Astrocyte (in vitro differentiated cells and primary cell): ENCODE data around the gene NAV2.

Source experiments
- CTCF ChIP-seq: IDR thresholded peaks from 2 replicates; pipeline ENCODE4 v1.5.1; 2011; ENCODE audit warnings: low read depth, mild to moderate bottlenecking, inconsistent platforms, low read length, moderate library complexity; ENCODE audit not compliant: insufficient read depth
- EZH2 ChIP-seq: IDR thresholded peaks from 2 replicates; pipeline ENCODE4 v1.6.1; 2012; ENCODE audit warnings: mild to moderate bottlenecking, low read length, inconsistent platforms; ENCODE audit not compliant: insufficient read depth

- TF ChIP-seq CTCF (no peak), EZH2 (no peak)
Observed at GRCh38 chr11:19962053-19962800, 249.6 kb downstream of the NAV2 start.
